GM23248 (cell line): ENCODE results near the gene UBAP2. TPM values are rescaled to one million over a fixed set of nuclear protein-coding genes. Genes with fewer than 3 reads are reported as not detected.

Source experiments
- DNase-seq: peaks from one replicate; pipeline ENCODE4 v3.0.0-alpha.2; 2015
- H2AFZ ChIP-seq: fragments of 200-600 bp; sonication (generic); 2 replicates; pipeline ENCODE4 v1.6.1; 2016; ENCODE audit warnings: antibody characterized with exemption
- H3F3A ChIP-seq: fragments of 200-600 bp; sonication (generic); 2 replicates; pipeline ENCODE4 v1.6.1; 2016; ENCODE audit warnings: mild to moderate bottlenecking, antibody characterized with exemption, mixed run types; ENCODE audit not compliant: insufficient read depth
- H3K27ac ChIP-seq: fragments of 200-600 bp; sonication (generic); 2 replicates; pipeline ENCODE4 v1.5.1; 2016; ENCODE audit warnings: mild to moderate bottlenecking
- H3K27me3 ChIP-seq: fragments of 200-600 bp; sonication (generic); replicated peaks from 2 replicates; pipeline ENCODE4 v1.6.1; 2016; ENCODE audit warnings: mild to moderate bottlenecking; ENCODE audit not compliant: insufficient read depth
- H3K36me3 ChIP-seq: fragments of 200-600 bp; sonication (generic); 2 replicates; pipeline ENCODE4 v1.6.1; 2016; ENCODE audit warnings: low read depth, mild to moderate bottlenecking
- H3K4me1 ChIP-seq: fragments of 200-600 bp; sonication (generic); 2 replicates; pipeline ENCODE4 v1.6.1; 2016; ENCODE audit warnings: mild to moderate bottlenecking; ENCODE audit not compliant: insufficient read depth
- H3K4me2 ChIP-seq: fragments of 200-600 bp; sonication (generic); one replicate; pipeline ENCODE4 v1.6.1; 2016; ENCODE audit warnings: mild to moderate bottlenecking; ENCODE audit not compliant: unreplicated experiment
- H3K4me3 ChIP-seq: fragments of 200-600 bp; sonication (generic); 2 replicates; pipeline ENCODE4 v1.5.1; 2016; ENCODE audit warnings: mild to moderate bottlenecking
- H3K79me2 ChIP-seq: fragments of 200-600 bp; sonication (generic); 2 replicates; pipeline ENCODE4 v1.6.1; 2016; ENCODE audit warnings: mild to moderate bottlenecking; ENCODE audit not compliant: insufficient read depth
- H3K9ac ChIP-seq: fragments of 200-600 bp; sonication (generic); 2 replicates; pipeline ENCODE4 v1.6.1; 2016; ENCODE audit warnings: mild to moderate bottlenecking
- H3K9me2 ChIP-seq: fragments of 200-600 bp; sonication (generic); 2 replicates; pipeline ENCODE4 v1.6.1; 2016; ENCODE audit warnings: mixed run types, mild to moderate bottlenecking, moderate library complexity; ENCODE audit not compliant: insufficient read depth
- H3K9me3 ChIP-seq: fragments of 200-600 bp; sonication (generic); one replicate; pipeline ENCODE4 v1.6.1; 2017; ENCODE audit warnings: low read depth
- H4K20me1 ChIP-seq: fragments of 200-600 bp; sonication (generic); 2 replicates; pipeline ENCODE4 v1.6.0; 2016; ENCODE audit not compliant: insufficient read depth
- EZH2 ChIP-seq: fragments of 200-600 bp; sonication (generic); IDR thresholded peaks from 2 replicates; pipeline ENCODE4 v1.6.1; 2018; ENCODE audit warnings: antibody characterized with exemption, mild to moderate bottlenecking; ENCODE audit not compliant: insufficient read depth, poor library complexity, severe bottlenecking
- EZH2phosphoT487 ChIP-seq: fragments of 200-600 bp; sonication (generic); IDR thresholded peaks from 2 replicates; pipeline ENCODE4 v1.6.1; 2018; ENCODE audit warnings: antibody characterized with exemption, moderate library complexity, mild to moderate bottlenecking, low read depth; ENCODE audit not compliant: insufficient read depth
- WGBS, 2 experiments: methylation state at CpG; one replicate each; pipeline ENCODE4 v1.1.6; 2015 to 2017; ENCODE audit warnings: low lambda C conversion rate in 2 of 2, low coverage in 1 of 2; ENCODE audit errors: missing lambda C conversion rate in 2 of 2; 5-methylcytosine and 5-hydroxymethylcytosine counted together
- in situ Hi-C: fragments of 300-500 bp; cut with MboI; formaldehyde crosslinking; loops from 2 replicates; pipeline ENCODE4 v1.15.0; 2020
- polyA plus RNA-seq: library from polyadenylated mRNA; unstranded; fragments of >200 nt; fragmentation: Nextera tagmentation; extraction: Ambion mirVana; gene quantifications from 2 replicates; pipeline ENCODE4 v1.2.1, GENCODE V29; 2016
- total RNA-seq: library from RNA; depleted of rRNA; stranded (reverse); fragments of >200 nt; shearing (Covaris generic); gene quantifications from 2 replicates; pipeline ENCODE4 v1.2.3, GENCODE V29; 2014

Gene UBAP2
- total and polyA plus RNA-seq, 2 experiments from 2014 or later, result 13.0 to 13.9 TPM

DNA sequence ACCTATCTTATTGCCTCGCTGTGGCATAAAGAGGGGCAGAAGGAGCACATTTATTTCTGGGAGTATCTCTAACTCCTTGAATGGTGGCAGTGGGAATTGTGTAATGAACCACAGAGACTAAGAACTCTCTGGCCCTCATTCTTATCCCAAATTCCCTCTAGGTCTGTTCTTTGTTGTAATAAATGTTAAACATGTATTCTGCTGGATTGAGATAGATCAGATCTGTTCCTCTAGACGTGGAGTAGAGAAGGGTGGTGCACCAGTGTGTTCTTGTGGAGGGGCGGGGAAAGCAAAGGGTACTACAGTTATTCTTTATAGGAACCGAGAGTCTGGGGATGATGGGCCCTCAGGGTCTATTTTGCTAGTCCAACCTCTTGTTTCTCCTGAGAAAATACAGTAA lies 141.3 kb downstream of the UBAP2 start:
- Histone ChIP-seq H3F3A (peaks cover 15% of the 10 kb centered on the region), H3K27me3 (no peaks in the 10 kb centered on the region), H3K79me2 (peaks cover 100% of the 10 kb centered on the region), H3K4me2 (no peak overlapping the region), H3K27ac (no peak overlapping the region), H3K4me1 (no peaks in the 10 kb centered on the region), H2AFZ (no peak overlapping the region), H3K9ac (no peak overlapping the region), H3K4me3 (no peak overlapping the region), H3K9me2 (no peaks in the 10 kb centered on the region), H4K20me1 (peaks cover 10% of the 10 kb centered on the region; the same call in 1 of the 2 replicates), H3K36me3 (peaks cover 15% of the 10 kb centered on the region), H3K9me3 (no peaks in the 10 kb centered on the region)
- in situ Hi-C loops, result no loop called here
- TF ChIP-seq EZH2phosphoT487, result no peak
- no peak for TF ChIP-seq EZH2
- DNase-seq, result no peak
- 56 to 58% methylated on average over 4 of the region's 4 CpGs for WGBS, 2 experiments

DNA sequence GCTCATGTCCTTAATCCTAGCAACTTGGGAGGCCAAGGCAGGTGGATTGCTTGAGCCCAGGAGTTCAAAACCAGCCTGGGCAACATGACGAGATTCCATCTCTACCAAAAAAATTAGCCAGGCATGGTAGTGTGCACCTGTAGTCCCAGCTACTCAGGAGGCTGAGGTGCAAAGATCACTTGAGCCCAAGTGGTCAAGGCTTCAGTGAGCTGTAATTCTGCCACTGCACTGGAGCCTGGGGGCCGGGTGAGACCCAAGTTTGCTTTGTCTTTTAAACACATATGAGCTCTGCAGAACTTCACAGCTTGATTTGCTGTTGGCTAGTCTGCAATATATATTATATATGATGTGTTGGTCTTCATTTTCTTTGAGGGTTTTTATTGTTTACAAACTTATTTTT lies 141.9 kb downstream of the UBAP2 start:
- Histone ChIP-seq H3K36me3 (peaks cover 17% of the 10 kb centered on the region), H3K9ac (no peak overlapping the region), H3K4me3 (no peak overlapping the region), H3K27ac (no peak overlapping the region), H3F3A (peaks cover 9% of the 10 kb centered on the region), H2AFZ (no peak overlapping the region), H3K9me2 (no peaks in the 10 kb centered on the region), H4K20me1 (peaks cover 10% of the 10 kb centered on the region; the same call in 1 of the 2 replicates), H3K9me3 (no peaks in the 10 kb centered on the region), H3K4me1 (no peaks in the 10 kb centered on the region), H3K79me2 (peaks cover 100% of the 10 kb centered on the region), H3K27me3 (no peaks in the 10 kb centered on the region), H3K4me2 (no peak overlapping the region)
- 75 to 94% methylated on average over 2 of the region's 2 CpGs for WGBS, 2 experiments
- DNase-seq, result no peak
- TF ChIP-seq EZH2 (no peak), EZH2phosphoT487 (no peak)
- in situ Hi-C loops, result no loop called here

DNA sequence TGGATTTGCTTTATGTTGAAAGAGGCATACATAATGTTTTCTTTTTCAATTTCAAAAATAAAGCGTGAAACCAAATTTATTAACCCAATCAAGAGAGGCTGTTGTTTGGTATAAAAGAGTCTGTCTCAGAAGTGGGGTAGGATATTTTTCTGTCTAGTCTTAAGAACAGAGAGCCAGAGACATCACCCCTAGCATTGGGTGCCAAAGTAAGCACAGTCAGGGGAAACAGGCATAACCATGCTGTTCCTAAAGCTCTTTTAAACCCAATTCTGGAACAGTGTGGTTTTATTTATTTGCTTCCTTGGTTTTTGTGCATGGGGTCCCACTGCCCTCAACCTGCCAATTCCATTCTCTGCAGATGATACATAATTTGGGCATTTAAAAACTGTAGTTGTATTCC lies 143.6 kb downstream of the UBAP2 start:
- Histone ChIP-seq H3K9me2 (no peaks in the 10 kb centered on the region), H3K36me3 (peaks cover 26% of the 10 kb centered on the region), H3K4me3 (no peak overlapping the region), H3K4me2 (no peak overlapping the region), H3K27ac (no peak overlapping the region), H3K9me3 (no peaks in the 10 kb centered on the region), H3K4me1 (no peaks in the 10 kb centered on the region), H3K79me2 (peaks cover 99% of the 10 kb centered on the region), H4K20me1 (peaks cover 10% of the 10 kb centered on the region; the same call in 1 of the 2 replicates), H3F3A (0 out of 2 replicates have a peak, but pooled peaks cover 7% of the 10 kb centered on the region), H2AFZ (no peak overlapping the region), H3K9ac (no peak overlapping the region), H3K27me3 (no peaks in the 10 kb centered on the region)
- in situ Hi-C loops, result no loop called here
- WGBS, 2 experiments, result 96 to 100% methylated on average over 1 of the region's 1 CpG
- TF ChIP-seq EZH2phosphoT487 (no peak), EZH2 (no peak)
- no peak for DNase-seq

DNA sequence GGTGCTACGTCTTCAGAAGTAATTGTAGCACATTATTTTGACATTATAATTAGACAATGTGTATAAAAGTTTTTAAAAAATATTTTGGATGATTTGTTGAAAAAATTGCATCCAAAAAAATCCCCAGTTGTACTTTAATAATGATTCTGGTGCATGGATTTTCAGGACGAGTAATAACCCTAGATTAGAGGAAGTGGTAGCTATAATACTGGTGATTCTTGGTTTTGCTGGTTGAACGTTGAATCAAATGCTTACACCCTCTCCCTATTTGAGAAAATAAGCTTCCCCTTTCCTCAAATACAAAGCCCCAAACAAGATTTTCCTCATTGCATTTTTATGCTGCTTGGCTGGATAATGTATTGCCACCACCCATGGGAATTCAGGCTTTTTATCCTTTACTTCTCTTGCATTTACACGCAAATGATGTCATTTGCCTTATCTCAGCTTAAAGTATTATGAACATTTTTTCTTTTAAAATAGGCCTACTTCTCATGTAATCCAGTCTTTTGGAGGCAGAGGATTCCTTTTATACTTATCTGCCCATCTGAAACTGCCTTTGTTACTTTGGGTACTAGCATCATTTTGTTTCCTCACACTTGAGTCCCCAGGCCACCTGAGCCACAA lies 145.4 kb downstream of the UBAP2 start:
- 78 to 84% methylated on average over 4 of the region's 4 CpGs for WGBS, 2 experiments

More for the DNA sequence above, 145.4 kb downstream of the UBAP2 start:
- Histone ChIP-seq H3K9ac (no peak overlapping the region), H3K4me2 (no peak overlapping the region), H3K4me3 (no peak overlapping the region), H3K4me1 (no peaks in the 10 kb centered on the region), H3K36me3 (peaks cover 32% of the 10 kb centered on the region), H3K27me3 (no peaks in the 10 kb centered on the region), H3K9me2 (no peaks in the 10 kb centered on the region), H3K9me3 (no peaks in the 10 kb centered on the region), H2AFZ (no peak overlapping the region), H3K79me2 (peaks cover 99% of the 10 kb centered on the region), H4K20me1 (peaks cover 16% of the 10 kb centered on the region; the same call in 1 of the 2 replicates), H3F3A (peaks cover 3% of the 10 kb centered on the region; the same call in 1 of the 2 replicates), H3K27ac (no peak overlapping the region)
- no peak for DNase-seq
- in situ Hi-C loops, result no loop called here
- no peak for TF ChIP-seq EZH2phosphoT487
- no peak for TF ChIP-seq EZH2
